Stimulated activated CD8-positive, alpha-beta memory T cell treated with anti-CD3 and anti-CD28 coated beads, Interleukin-7, amount 100 ng/mL, for 1 hour (primary cell): ENCODE measurements around the gene AADACL3.
"Not testable (repeated sequence)": the region's sequence is repeated elsewhere in the genome, so short reads cannot be mapped to it uniquely, and the experiment has no call there.

Source experiments
- DNase-seq, 2 donors: peaks; one replicate each; pipeline ENCODE4 v3.0.0-alpha.2; 2020; ENCODE audit warnings: low read depth in 2 of 2

AADACL3 gene, protein sequence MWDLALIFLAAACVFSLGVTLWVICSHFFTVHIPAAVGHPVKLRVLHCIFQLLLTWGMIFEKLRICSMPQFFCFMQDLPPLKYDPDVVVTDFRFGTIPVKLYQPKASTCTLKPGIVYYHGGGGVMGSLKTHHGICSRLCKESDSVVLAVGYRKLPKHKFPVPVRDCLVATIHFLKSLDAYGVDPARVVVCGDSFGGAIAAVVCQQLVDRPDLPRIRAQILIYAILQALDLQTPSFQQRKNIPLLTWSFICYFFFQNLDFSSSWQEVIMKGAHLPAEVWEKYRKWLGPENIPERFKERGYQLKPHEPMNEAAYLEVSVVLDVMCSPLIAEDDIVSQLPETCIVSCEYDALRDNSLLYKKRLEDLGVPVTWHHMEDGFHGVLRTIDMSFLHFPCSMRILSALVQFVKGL

GRCh38 chr1:12715896-12716437 is at the start of gene AADACL3:
TSS of gene AADACL3 (plus strand) at chr1:12716110. CDS start at chr1:12716177, 67 bp downstream.
- no peak for DNase-seq

GRCh38 chr1:12666141-12666735 is 49.7 kb upstream of the AADACL3 start:
- no peak for DNase-seq

DNA sequence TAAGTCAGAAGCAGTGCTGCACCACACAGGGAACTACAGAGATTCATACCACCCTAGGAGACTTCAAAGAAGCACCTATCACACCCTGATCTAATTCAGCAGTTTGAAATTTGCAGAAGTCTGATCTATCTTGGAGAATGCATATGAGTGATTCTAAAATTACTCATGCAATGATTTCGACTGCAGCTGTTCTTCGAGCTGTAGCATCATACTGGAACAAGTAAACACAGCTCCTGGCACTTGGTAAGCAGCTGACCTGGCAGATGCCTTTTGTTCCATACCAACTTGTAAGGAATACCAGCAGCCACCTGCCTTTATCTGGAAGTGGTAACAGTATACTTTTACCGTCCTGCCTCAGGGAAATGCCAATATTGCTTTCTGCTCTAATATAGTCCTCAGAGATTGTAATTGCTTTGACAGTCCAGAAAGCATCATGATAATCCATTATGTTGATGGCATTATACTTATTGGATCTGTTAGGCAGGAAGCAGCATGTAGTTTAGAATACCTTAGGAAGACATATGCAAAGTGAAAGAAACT is 46.3 kb upstream of the AADACL3 start:
- no peak for DNase-seq

DNA sequence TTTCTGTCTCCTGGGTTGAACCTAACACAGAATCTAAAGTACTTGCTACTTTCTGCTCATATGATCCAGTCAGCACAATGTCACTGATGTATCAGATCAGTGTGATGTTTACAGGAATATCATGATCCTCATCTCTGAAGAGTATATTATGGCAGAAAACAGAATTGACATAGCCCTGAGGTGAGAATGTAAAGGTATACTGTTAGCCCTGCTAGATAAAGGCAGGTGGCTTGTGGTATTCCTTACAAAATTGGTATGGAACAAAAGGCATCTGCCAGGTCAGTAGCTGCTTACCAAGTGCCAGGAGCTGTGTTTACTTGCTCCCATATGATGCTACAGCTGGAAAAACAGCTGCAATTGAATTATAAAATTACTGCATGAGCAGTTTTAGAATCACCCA is 41.6 kb upstream of the AADACL3 start:
- DNase-seq = no peak

DNA sequence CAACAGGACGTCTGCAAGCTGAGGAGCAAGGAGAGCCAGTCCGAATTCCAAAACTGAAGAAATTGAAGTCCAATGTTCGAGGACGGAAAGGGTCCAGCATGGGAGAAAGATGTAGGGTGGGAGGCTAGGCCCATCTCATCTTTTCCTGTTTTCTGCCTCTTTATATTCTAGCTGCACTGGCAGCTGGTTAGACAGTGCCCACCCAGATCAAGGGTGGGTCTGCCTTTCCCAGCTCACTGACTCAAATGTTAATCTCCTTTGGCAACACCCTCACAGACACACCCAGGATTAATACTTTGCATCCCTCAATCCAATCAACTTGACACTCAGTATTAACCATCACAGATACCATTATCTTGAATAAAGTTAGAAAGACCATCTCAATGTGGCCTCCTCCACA is 39.8 kb upstream of the AADACL3 start:
- DNase-seq = not testable (repeated sequence)

DNA sequence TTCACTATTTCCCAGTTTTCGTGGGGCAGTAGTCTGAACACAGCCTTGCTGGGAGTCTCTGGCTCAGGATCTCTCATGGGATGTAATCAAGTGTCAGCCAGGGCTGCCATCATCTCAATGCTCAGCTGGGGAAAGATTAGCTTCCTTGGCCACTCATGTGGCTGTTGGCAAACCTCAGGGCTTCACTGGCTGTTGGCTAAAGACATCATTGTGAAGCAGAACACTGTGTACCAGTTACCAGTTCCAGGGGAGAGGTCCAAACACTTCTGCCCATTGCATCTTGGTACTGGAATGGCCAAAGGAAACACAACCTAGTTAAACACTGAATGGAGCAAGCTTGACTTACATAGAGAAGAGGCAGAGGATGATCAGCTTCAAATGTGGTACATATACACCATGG is 38.3 kb upstream of the AADACL3 start:
- no peak for DNase-seq

DNA sequence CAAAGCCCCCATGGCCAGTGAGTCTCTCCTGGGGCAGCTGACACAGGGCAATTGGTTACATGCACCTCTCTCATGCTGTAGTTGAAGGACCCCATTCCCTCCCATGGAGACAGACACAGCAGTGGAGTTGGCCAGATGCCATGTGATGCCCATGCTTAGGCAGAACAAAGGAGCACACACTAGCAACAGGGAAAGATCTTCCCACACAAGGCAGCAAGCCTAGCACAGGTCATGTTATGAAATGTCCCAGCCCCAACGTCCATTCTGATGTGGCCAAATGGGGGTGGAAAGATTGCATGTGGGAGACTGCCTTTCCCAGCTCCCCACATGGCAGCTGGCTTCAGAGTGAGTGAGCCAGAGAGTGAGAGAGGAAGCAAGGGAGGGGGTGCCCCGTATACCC is 37.6 kb upstream of the AADACL3 start:
- no peak for DNase-seq

- DNase-seq = no peak
These were observed 37.1 kb upstream of the AADACL3 start for GRCh38 chr1:12678820-12679219.

GRCh38 chr1:12690156-12690555 is 25.8 kb upstream of the AADACL3 start:
- no peak for DNase-seq

DNA sequence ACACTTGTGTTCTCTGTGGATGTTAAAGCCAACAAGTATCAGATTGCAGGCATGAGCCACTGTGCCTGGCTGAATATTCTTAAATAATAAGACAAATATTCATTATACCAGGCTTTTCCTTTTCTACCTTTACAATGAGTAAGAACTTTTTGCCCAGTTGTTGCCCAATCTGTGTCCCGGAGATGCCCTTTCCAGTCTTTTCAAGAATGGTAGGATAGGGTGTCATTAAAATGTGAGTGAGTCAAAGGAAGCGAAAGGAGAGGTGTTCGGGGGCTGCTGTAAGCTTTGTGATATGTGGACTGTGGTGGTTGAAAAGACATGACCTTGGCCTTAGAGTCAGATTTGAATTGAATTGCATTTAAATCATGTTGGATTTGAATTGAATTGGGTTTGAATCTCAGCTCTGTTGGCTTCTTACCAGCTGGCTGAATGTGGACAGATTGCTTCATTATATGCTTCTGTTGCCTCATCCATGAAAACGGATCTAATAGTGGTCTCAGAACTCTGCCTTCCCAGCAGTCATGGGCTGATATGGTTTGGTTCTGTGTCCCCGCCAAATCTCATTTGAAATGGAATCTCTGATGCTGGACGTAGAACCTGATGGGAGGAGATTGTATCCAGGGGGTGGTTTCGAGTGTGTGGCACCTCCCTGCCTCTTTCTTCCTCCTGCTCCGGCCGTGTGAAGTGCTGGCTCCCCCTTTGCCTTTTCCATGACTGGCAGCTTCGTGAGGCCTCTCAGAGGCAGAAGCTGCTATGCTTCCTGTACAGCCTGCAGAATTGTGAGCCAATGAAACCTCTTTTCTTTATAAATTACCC is 22.7 kb upstream of the AADACL3 start:
- no peak for DNase-seq

GRCh38 chr1:12696658-12697057 is 19.3 kb upstream of the AADACL3 start:
- DNase-seq = no peak

GRCh38 chr1:12697397-12697796 is 18.5 kb upstream of the AADACL3 start:
- no peak for DNase-seq

DNA sequence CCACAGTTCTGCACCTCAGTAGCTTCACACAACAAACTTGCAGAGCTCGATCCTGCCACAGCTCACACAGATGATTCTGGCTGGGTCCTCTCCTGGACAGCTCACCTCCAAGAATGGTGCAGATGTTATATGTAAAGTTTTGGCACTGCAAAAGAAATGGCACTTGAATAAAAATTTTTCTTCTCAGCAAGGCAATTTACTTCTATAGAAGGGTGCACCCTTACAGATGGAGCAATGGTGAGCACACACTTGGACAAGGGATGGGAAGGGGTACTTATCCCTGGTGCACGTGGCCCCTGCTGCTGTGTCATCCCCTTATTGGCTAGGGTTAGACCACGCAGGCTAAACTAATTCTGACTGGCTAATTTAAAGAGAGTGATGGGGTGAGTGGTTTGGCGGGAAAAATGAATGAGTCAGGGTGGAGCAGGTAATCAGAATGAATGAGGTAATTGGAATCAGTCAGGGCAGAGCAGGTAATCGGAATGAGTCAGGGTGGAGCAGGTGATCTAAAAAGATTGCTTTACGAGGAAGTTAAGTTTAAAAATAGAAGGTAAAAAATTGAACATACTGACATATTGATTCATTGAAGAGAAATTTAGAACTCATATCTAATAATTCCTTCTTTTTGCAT is 12.0 kb upstream of the AADACL3 start:
- DNase-seq = no peak

- DNase-seq = no peak
These were observed 9.8 kb upstream of the AADACL3 start for GRCh38 chr1:12706061-12706460.

GRCh38 chr1:12708396-12709090 is 7.4 kb upstream of the AADACL3 start:
- no peak for DNase-seq

GRCh38 chr1:12709091-12709491 is 6.8 kb upstream of the AADACL3 start:
- DNase-seq = no peak

DNA sequence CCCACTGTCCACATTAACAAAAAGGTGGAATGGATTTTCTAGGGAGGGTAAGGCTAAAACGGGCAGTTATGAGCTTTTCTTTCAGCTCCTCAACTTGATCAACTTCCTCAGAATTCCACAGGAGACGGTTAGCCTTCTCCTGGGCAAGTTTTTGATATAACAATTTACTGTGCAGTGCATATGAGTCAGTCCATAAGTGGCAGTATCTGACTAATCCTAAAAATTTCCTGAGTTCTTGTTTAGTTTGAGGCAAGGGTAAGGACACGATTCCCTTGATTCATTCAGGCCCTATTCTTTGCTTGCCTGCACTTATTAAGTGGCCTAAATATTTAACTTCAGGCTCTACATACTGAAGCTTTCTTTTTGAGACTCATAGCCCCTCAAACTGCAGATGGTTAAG is 6.2 kb upstream of the AADACL3 start:
- no peak for DNase-seq

- DNase-seq = no peak
These were observed 4.4 kb upstream of the AADACL3 start for GRCh38 chr1:12711536-12711935.

DNA sequence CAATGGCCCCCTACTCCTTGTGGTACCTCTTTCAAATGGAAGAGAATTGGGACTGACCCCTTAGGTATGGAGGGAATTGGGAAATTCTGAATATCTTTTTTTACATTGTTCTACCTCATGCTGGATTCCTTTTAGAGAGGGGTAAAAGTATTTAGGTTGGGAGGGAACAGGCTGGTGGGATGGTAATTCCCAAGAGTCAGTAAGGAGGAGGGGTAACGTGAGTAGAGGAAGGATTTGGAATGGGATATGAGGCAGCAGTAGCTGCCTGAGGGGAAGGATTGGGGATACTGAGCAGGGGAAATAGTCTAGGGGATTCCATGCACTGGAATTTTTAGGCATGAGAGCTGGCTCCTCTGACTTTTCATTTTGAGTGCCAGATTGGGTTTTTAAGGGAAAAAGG is 3.8 kb upstream of the AADACL3 start:
- no peak for DNase-seq

GRCh38 chr1:12712929-12713328 is 3.0 kb upstream of the AADACL3 start:
- DNase-seq = no peak

GRCh38 chr1:12713651-12714050 is 2.3 kb upstream of the AADACL3 start:
- not testable (repeated sequence) for DNase-seq
